ENCODE data around the gene GPR34. TPM values are rescaled to one million over a fixed set of nuclear protein-coding genes. Genes with fewer than 3 reads are reported as not detected.
A peak's percentile ranks its signal among the peaks of the same experiment; 100 is the strongest.

GPR34 gene
- total and polyA plus RNA-seq, 2 experiments from 2014 or later = 0.24 TPM; not detected in 1

DNA sequence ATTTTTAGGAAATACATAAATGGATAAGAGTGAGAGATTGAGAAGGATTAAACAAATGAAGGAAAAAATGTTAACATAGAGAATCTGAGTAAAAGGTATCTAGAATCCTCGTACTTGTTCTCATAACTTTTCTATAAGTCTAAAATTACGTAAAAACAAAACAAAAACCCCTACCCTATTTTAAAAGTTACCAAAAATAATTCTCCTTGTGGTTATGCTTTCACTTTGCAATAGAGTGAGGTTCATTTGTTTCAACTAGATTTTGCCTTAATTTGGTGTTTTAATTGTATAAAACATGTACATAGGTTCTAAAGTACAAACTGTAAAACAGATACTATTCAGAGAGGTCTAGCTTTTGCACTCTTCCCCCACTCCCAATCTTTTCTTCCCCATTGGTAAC is 3.8 kb upstream of the GPR34 start:
- H3K4me3 ChIP-seq = no peak overlapping the region
- H3K36me3 ChIP-seq = no peaks in the 10 kb centered on the region
- H3K27ac ChIP-seq = no peak overlapping the region
- H3K9me3 ChIP-seq (ENCODE audit: low read depth) = no peaks in the 10 kb centered on the region
- TF ChIP-seq, protein P1, sequence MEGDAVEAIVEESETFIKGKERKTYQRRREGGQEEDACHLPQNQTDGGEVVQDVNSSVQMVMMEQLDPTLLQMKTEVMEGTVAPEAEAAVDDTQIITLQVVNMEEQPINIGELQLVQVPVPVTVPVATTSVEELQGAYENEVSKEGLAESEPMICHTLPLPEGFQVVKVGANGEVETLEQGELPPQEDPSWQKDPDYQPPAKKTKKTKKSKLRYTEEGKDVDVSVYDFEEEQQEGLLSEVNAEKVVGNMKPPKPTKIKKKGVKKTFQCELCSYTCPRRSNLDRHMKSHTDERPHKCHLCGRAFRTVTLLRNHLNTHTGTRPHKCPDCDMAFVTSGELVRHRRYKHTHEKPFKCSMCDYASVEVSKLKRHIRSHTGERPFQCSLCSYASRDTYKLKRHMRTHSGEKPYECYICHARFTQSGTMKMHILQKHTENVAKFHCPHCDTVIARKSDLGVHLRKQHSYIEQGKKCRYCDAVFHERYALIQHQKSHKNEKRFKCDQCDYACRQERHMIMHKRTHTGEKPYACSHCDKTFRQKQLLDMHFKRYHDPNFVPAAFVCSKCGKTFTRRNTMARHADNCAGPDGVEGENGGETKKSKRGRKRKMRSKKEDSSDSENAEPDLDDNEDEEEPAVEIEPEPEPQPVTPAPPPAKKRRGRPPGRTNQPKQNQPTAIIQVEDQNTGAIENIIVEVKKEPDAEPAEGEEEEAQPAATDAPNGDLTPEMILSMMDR (IDR thresholded peaks at IDR 0.05; ENCODE audit: low read depth, low read length) = no peak
- no peaks in the 10 kb centered on the region for H3K27me3 ChIP-seq
- no peaks in the 10 kb centered on the region for H3K4me1 ChIP-seq (ENCODE audit: low read depth)
- no peak for DNase-seq (ENCODE audit: low read depth in 1 of 2, low spot score in 1 of 2)

DNA sequence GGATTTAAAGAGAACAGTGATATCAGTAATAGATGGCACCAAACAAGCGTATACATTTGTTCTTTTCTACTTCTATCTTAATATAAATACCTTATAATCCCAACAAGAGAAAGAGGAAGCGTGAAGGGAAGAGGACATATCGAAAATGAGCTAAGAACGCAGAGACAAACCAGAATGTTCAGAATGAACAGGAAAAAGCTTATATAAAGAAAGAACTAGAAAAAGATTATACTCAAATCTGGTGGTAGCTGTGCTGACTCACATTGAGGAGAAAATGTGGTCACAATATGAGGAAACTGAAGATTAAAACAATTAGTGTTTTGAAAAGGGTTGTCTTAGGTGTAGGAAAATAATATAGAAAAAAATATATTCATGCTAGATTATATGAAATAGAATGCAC is 2.0 kb upstream of the GPR34 start:
- DNase-seq (ENCODE audit: low read depth in 1 of 2, low spot score in 1 of 2) = peak in 1 of 2 donors; percentile 10

DNA sequence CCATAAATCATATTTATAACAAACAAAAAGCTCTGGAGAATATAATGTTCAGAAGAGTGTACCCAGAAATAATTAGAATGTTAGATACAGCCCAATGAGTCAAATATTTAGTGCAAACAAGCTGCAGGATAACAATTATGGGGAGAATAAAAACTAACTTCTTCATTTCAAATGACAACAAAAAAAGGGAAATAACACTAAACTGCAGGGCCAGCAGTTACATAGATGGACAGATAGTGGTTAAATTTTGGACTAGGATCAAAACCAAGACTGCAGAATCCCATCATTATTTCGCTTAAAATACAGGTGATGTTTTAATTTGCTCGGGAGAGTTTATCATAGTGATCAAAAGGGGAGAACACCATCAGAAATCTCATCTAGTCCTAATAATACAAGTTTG is 617 bp upstream of the GPR34 start:
- no peak overlapping the region for H3K4me3 ChIP-seq
- no peaks in the 10 kb centered on the region for H3K4me1 ChIP-seq (ENCODE audit: low read depth)
- H3K36me3 ChIP-seq = no peaks in the 10 kb centered on the region
- H3K27me3 ChIP-seq = no peaks in the 10 kb centered on the region
- no peak overlapping the region for H3K27ac ChIP-seq
- DNase-seq (ENCODE audit: low read depth in 1 of 2, low spot score in 1 of 2) = no peak
- no peaks in the 10 kb centered on the region for H3K9me3 ChIP-seq (ENCODE audit: low read depth)
- TF ChIP-seq, protein P1 (IDR thresholded peaks at IDR 0.05; ENCODE audit: low read depth, low read length) = no peak

More for the DNA sequence above, 2.0 kb upstream of the GPR34 start:
- H3K27me3 ChIP-seq = no peaks in the 10 kb centered on the region
- H3K9me3 ChIP-seq (ENCODE audit: low read depth) = no peaks in the 10 kb centered on the region
- TF ChIP-seq, protein P1 (IDR thresholded peaks at IDR 0.05; ENCODE audit: low read depth, low read length) = no peak
- no peaks in the 10 kb centered on the region for H3K36me3 ChIP-seq
- no peaks in the 10 kb centered on the region for H3K4me1 ChIP-seq (ENCODE audit: low read depth)
- no peak overlapping the region for H3K4me3 ChIP-seq
- H3K27ac ChIP-seq = no peak overlapping the region

DNA sequence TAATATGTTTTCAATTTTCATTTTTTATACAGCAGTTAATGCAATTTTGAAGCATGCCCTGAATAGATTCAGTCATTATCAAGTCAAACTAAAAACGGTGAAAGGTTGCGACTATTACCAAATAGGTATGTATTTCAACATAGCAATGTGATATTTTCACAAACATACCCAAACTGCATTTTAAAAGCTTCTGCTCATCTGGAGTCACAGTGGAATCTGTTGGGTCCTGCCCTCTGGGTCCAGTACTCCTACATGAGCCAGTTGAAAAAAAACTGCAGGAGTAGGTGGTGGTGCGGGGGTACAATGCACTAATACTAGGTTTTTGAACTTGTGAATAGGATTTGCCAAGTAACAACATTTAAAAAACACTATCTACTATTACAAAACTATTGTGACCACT is 938 bp downstream of the GPR34 start:
- Histone ChIP-seq H3K36me3 (no peaks in the 10 kb centered on the region), H3K27ac (no peak overlapping the region), H3K4me3 (no peak overlapping the region), H3K9me3 (ENCODE audit: low read depth) (no peaks in the 10 kb centered on the region), H3K4me1 (ENCODE audit: low read depth) (no peaks in the 10 kb centered on the region), H3K27me3 (no peaks in the 10 kb centered on the region)
- TF ChIP-seq, protein P1 (IDR thresholded peaks at IDR 0.05; ENCODE audit: low read depth, low read length) = no peak
- peak in 1 of 2 donors; percentile 14 for DNase-seq (ENCODE audit: low read depth in 1 of 2, low spot score in 1 of 2)

DNA sequence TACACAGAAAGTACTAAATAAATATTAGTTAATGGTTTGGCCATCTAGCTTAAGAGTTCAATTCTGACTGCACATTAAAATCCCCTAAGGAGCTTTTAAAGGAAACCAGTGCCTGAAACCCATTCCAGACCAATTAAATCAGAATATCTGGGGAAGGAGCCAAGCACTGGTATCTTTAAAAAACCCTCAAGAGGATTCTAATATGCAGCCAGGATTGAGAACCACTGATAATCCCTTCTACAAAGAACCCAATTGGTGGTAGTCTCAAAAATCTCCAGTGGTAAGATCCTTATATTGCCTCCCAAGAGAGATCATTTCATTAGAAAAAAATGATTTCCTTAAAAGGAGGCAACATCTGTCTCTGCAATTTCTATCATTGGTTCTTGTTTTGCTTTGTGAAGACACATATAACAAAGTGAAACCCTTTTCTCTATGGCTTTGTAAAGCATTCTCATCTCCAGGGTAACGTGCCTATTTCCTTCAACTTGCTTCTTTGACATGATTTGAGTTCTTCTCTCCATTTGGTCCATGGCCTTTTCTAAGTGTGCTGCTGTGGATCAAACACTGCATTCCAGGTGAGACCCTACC is 3.5 kb downstream of the GPR34 start:
- no peak overlapping the region for H3K27ac ChIP-seq
- peak in 1 of 2 donors; percentile 86 for DNase-seq (ENCODE audit: low read depth in 1 of 2, low spot score in 1 of 2)
- H3K36me3 ChIP-seq = no peaks in the 10 kb centered on the region
- H3K4me1 ChIP-seq (ENCODE audit: low read depth) = no peaks in the 10 kb centered on the region
- H3K9me3 ChIP-seq (ENCODE audit: low read depth) = no peaks in the 10 kb centered on the region
- TF ChIP-seq, protein P1 (IDR thresholded peaks at IDR 0.05; ENCODE audit: low read depth, low read length) = no peak
- no peaks in the 10 kb centered on the region for H3K27me3 ChIP-seq
- H3K4me3 ChIP-seq = no peak overlapping the region

All from cardiac muscle cell (in vitro differentiated cells and primary cell).